Renal cortex interstitium (tissue), 15 donors: Measurements from ENCODE around the gene RNF41. TPM values are rescaled to one million over a fixed set of nuclear protein-coding genes. Genes with fewer than 3 reads are reported as not detected.
"Not testable (repeated sequence)": the region's sequence is repeated elsewhere in the genome, so short reads cannot be mapped to it uniquely, and the experiment has no call there.

Source experiments
- DNase-seq, 11 donors: peaks; one replicate each; pipeline ENCODE4 v3.0.0-alpha.2; 2013; ENCODE audit warnings: low read depth in 9 of 11, low spot score in 4 of 11; ENCODE audit errors: extremely low read depth in 1 of 11
- long read RNA-seq, 16 experiments: transcript quantifications; one replicate each; lab custom pipeline, GENCODE V29; 2026
- polyA plus RNA-seq, 3 donors: library from polyadenylated mRNA; unstranded; fragments of 120-200 nt; gene quantifications; one replicate each; pipeline ENCODE4 v1.2.1, GENCODE V29; 2013; ENCODE audit not compliant: insufficient read length in 3 of 3

The RNF41 gene
- polyA plus RNA-seq: 10 to 100 TPM; 43.4 to 44.4 (median 44.1) TPM
- long read RNA-seq, donor 1, full-length matches to known transcripts: 5 of 17 reads
- long read RNA-seq, donor 1, partial matches to known transcripts: 5 of 17 reads
- long read RNA-seq, donor 1, other reads (novel, unspliced or antisense): 7 of 17 reads
- long read RNA-seq, donor 2, full-length matches to known transcripts: 9 of 28 reads
- long read RNA-seq, donor 2, partial matches to known transcripts: 19 of 28 reads
- long read RNA-seq, donor 2, other reads (novel, unspliced or antisense): 0 of 28 reads
- long read RNA-seq, donor 3, full-length matches to known transcripts: 12 of 45 reads
- long read RNA-seq, donor 3, partial matches to known transcripts: 33 of 45 reads
- long read RNA-seq, donor 3, other reads (novel, unspliced or antisense): 0 of 45 reads
- long read RNA-seq, donor 4, full-length matches to known transcripts: 8 of 76 reads
- long read RNA-seq, donor 4, partial matches to known transcripts: 61 of 76 reads
- long read RNA-seq, donor 4, other reads (novel, unspliced or antisense): 7 of 76 reads
- long read RNA-seq, donor 5: 0 reads
- long read RNA-seq, donor 6, full-length matches to known transcripts: 9 of 9 reads
- long read RNA-seq, donor 6, partial matches to known transcripts: 0 of 9 reads
- long read RNA-seq, donor 6, other reads (novel, unspliced or antisense): 0 of 9 reads
- long read RNA-seq, donor 7, full-length matches to known transcripts: 9 of 99 reads
- long read RNA-seq, donor 7, partial matches to known transcripts: 74 of 99 reads
- long read RNA-seq, donor 7, other reads (novel, unspliced or antisense): 16 of 99 reads
- long read RNA-seq, donor 8, full-length matches to known transcripts: 14 of 70 reads
- long read RNA-seq, donor 8, partial matches to known transcripts: 35 of 70 reads
- long read RNA-seq, donor 8, other reads (novel, unspliced or antisense): 21 of 70 reads
- long read RNA-seq, donor 9, full-length matches to known transcripts: 7 of 7 reads
- long read RNA-seq, donor 9, partial matches to known transcripts: 0 of 7 reads
- long read RNA-seq, donor 9, other reads (novel, unspliced or antisense): 0 of 7 reads
- long read RNA-seq, donor 10, full-length matches to known transcripts: 8 of 104 reads
- long read RNA-seq, donor 10, partial matches to known transcripts: 86 of 104 reads
- long read RNA-seq, donor 10, other reads (novel, unspliced or antisense): 10 of 104 reads
- long read RNA-seq, donor 11, full-length matches to known transcripts: 6 of 25 reads
- long read RNA-seq, donor 11, partial matches to known transcripts: 19 of 25 reads
- long read RNA-seq, donor 11, other reads (novel, unspliced or antisense): 0 of 25 reads
- long read RNA-seq, donor 12, full-length matches to known transcripts: 4 of 17 reads
- long read RNA-seq, donor 12, partial matches to known transcripts: 7 of 17 reads
- long read RNA-seq, donor 12, other reads (novel, unspliced or antisense): 6 of 17 reads
- long read RNA-seq, donor 13: 0 reads
- long read RNA-seq, donor 14, full-length matches to known transcripts: 9 of 33 reads
- long read RNA-seq, donor 14, partial matches to known transcripts: 17 of 33 reads
- long read RNA-seq, donor 14, other reads (novel, unspliced or antisense): 7 of 33 reads
- long read RNA-seq, donor 15, full-length matches to known transcripts: 5 of 5 reads
- long read RNA-seq, donor 15, partial matches to known transcripts: 0 of 5 reads
- long read RNA-seq, donor 15, other reads (novel, unspliced or antisense): 0 of 5 reads
- long read RNA-seq, donor 16, full-length matches to known transcripts: 31 of 202 reads
- long read RNA-seq, donor 16, partial matches to known transcripts: 171 of 202 reads
- long read RNA-seq, donor 16, other reads (novel, unspliced or antisense): 0 of 202 reads

- DNase-seq: peak; percentile 94 to 98 (median 96)
Observed at GRCh38 chr12:56221757-56222530, at the start of gene RNF41. Gene RNF41 (minus strand): TSS chr12:56221922. CDS start chr12:56214047, 7,875 bp downstream.

- no peak for DNase-seq
Observed at GRCh38 chr12:56271031-56271430, 49.3 kb upstream of the RNF41 start.

- no peak for DNase-seq
Observed at GRCh38 chr12:56267443-56268071, 45.8 kb upstream of the RNF41 start.

DNA sequence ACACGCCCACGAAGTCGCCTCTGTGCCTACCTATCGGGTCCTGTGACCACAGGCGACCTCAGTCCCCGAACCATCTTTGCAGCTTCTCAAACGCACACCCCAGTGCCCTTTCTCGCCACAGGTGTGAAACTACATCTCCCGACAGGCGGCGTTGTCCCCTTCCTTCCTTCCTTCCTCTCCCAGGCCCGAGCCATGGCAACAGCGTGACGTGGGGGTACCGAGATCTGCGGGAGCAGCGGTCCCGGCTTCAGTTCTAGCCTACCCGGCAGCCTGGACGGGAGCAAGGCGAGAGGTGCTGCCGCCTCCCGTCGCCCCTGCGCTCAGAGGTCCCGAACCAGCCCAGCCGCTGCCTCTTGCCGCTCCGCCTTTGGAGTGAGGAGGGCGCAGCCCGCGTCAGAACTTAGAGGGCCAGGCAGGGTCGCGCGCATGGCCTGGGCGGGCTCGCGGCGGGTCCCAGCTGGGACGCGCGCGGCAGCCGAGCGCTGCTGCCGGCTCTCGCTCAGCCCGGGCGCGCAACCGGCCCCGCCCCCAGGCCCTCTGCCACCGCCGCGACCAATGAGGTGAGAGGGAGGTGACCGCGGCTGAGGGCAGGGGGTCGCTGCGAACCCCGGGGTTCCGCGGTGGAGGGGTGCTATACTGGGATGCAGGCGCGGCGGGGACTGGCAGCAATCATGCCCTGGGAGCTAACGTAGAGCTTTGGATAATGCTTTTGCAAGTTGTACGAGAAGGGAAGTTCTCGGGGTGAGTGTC, 45.1 kb upstream of the RNF41 start, which contains the start of gene COQ10A:
COQ10A (plus strand) TSS at position 250 of the 750 bp plus-strand sequence; CDS start at position 427, 177 bp downstream.
- peak; percentile 74 to 90 (median 84) for DNase-seq

DNA sequence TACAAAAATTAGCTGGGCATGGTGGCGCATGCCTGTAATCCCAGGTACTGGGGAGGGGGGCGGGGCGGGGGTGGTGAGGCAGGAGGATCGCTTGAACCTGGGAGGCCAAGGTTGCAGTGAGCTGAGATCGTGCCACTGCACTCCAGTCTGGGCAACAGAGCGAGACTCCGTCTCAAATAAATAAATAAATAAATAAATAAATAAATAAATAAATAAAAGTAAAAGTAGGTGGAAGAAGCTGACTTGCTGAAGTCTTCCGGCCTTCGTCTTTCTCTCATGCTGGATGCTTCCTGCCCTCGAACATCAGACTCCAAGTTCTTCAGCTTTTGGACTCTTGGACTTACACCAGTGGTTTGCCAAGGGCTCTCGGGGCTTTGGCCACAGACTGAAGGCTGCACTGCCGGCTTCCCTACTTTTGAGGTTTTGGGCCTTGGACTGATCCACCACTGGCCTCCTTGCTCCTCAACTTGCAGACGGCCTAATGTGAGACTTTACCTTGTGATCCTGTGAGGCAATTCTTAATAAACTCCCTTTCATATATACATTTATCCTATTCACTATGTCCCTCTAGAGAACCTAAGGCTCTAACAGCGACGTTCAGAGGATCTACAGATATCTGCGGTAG, 44.5 kb upstream of the RNF41 start:
- not testable (repeated sequence) for DNase-seq

GRCh38 chr12:56262955-56263354, 41.2 kb upstream of the RNF41 start:
- DNase-seq: not testable (repeated sequence)

DNA sequence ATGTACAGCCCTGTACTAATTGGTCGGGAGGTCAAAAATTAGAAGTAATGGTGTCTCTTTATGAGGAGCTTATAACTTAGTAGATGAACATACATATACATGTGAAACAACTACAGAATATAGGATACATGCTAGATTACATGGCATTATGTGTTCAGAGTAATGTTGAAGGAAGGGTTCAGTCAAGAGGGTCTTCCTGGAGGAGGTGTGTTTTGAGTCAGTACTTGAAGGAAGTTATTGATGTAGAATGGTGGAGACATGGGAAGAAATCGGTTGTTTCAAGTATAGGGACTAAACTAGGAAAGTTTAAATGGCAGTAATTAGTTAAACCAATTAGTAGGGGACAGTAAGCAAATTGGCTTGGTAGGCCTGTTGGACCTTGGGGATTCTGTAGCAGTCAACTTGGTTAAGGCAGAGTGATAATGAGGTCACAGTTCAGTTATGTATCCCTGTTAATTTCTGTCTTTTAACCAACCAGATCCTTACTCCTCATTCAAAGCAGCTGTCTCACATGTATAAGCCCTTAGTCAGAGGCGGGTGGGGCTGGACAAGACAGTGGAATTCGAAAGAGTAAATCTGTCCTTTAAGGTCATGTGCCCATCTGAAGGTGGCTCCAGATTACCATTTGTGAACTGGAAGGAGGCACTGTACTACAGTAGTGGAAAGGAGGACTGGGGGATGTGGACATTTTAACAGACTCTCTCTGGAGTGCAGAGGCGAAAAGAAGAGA, 39.9 kb upstream of the RNF41 start:
- no peak for DNase-seq

DNA sequence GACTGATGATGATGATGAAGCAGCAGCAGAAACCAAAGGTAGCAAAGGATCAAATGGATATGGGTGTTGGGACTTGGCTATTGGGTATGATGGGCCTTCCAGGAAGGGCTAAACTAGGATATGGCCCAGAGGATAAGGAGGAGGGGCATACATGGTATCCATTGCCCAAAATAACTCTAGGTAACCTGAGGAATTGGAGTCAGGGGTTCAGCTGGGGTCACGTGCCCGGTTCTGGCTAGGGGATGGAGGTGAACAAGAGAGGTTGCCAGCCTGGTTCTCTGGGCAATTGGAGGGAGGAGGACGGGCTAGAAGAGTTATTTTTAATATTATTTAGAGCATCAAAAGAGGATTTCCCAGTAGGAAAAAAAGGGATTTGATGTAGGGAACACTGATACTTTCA, 39.2 kb upstream of the RNF41 start:
- no peak for DNase-seq

DNA sequence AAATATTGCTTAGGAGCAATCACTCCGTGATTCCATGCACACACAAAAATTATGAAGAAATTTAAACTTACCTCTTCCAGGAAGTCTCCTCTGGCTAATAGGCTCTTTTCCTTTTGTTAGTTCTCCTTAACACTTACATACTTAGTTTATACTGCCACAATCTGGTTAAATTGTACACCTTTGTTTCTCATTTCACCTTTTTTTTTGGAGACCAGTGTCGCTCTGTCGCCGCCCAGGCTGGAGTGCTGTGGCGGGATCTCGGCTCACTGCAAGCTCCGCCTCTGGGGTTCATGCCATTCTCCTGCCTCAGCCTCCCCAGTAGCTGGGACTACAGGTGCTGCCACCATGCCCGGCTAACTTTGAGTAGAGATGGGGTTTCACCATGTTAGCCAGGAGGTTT, 38.7 kb upstream of the RNF41 start:
- no peak for DNase-seq

DNA sequence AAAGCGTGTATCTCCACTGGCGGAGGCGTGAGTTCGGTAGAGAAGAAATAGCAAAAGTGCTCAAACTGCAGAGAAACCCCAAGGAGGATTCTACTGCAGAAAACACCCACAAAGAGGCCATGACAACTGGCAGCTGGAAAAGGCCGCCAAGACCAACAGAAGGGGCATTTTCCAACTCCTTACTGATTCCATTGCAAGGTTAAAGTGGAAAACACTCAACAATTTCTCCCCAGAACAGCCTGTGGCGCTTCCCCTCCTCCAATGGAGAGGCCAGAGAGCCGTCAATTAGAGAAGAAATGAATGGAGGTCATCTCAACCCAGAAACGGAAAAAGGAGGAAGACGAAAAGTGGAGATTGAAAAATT, 37.1 kb upstream of the RNF41 start:
- DNase-seq: no peak

DNA sequence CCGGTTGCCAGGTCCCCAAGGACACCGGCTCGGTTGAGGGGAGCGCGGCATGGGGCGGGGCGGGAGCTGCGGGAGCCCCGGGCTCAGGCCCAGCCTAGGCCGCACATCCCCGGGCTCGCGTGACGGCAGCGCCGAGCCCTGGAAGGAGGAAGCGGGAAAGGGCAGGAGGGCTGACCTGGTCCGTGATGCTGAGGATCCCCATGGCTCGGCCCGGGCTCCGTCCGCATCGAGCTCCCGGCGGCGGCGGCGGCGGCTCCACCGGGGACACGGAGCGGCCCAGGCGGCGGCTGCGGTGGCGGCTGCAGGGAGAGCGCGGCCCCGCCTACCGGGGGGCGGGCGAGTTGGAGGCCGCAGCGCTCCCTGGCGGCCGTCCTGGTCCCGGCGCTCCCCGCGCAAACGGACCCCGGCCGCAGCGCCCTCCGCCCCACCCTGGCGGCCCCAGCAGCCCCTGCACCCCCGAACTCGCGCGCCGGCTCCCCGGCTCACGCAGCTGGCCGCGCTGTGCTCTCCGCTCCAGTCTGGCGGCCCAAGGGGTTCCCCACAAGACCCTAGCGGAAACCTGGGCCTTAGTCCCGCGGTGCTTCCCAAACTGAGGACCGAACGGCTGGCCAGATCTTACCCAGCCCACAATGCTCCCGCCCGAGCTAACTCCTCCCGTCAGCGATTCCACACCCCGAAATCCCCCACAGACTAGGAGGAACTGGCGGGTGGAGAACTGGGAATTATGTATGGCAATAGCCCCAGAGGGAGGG, 36.5 kb upstream of the RNF41 start, which contains the start of gene ANKRD52:
ANKRD52 (minus strand) TSS at position 317 of the 752 bp plus-strand sequence; CDS start at position 202, 115 bp downstream.
- DNase-seq: peak in 10 of 11 donors; percentile 58 to 85 (median 72)

DNA sequence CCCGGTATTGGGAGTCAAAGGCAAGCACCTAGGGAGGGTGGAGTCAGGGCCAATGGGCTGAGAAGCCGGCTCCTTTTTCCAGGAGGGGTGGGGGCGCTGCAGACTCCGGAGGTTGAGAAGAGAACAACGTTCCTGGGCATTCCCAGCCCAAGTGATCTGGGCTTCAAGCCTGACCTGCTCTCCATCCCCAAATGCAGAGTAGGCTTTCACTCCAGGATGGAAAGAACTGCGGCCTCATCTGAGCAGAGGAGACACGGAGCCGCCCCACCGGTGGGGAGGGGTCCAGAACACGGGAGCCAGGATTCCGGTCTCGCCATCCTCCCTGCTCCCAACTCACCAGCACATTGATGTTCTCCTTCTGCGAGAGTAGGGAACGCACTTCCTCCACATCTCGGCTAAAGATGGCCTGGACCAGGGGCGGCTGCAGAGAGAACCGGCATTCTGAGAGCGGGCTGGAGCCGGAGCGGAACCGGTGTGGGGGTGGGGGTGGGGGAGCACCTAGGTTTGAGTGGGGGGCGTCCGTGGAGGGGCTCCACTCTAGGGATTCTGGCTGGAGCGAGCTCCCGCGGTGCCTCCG, 35.9 kb upstream of the RNF41 start:
- peak in 1 of 11 donors; percentile 30 for DNase-seq

DNA sequence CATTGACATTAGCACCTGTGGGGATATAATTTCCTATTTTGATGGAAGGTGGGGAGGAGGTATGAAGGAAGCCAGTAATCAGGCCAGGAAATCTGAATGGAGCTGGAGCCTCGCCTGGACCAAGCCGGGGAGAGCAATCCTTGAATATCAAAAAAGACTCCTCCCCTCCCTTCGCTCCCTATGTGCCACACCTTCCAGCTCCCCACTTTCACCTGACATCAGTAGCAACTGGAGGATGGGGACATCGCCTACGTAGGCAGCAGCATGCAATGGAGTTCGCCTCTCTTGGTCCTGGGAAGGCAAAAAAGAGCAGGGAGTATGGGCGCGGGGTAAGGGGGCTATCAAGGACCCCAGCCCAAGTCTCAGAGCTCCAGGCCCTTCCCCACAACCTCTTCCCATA, 35.3 kb upstream of the RNF41 start:
- DNase-seq: no peak
